Right lobe of liver (tissue), 4 donors: ENCODE measurements around the gene SMARCD2.

Source experiments
- CTCF ChIP-seq, 4 donors: fragments of 200-600 bp in 3 of 4; fragments of 450-650 bp in 1 of 4; IDR thresholded peaks; one replicate each; pipeline versions ENCODE4 v1.5.1 to v1.8.0; 2016 to 2022; ENCODE audit warnings: antibody characterized with exemption in 4 of 4, mild to moderate bottlenecking in 2 of 4
- POLR2A ChIP-seq: fragments of 450-650 bp; IDR thresholded peaks from one replicate; pipeline ENCODE4 v1.6.1; 2017; ENCODE audit warnings: antibody characterized with exemption, mild to moderate bottlenecking
- donor health status: DM: no; HTN: no; CAD: no.
- donor health status: DM: no; HTN: no; CAD: no.
- donor health status: DM: no; HTN: yes; CAD: no.

- no peak for TF ChIP-seq CTCF (IDR thresholded peaks at IDR 0.05)
- TF ChIP-seq POLR2A = no peak
Observed at GRCh38 chr17:63854709-63855108, 12.2 kb upstream of the SMARCD2 start.
